22Rv1 (cell line): ENCODE measurements around the gene ISLR2.

Experiments used
- H3K27ac ChIP-seq: fragments of 450-650 bp; 2 replicates; pipeline ENCODE4 v1.5.1; 2017
- CTCF ChIP-seq: fragments of 450-650 bp; IDR thresholded peaks from 2 replicates; pipeline ENCODE4 v1.5.1; 2017; ENCODE audit warnings: mild to moderate bottlenecking
- ZFX ChIP-seq: fragments of 450-650 bp; IDR thresholded peaks from 2 replicates; pipeline ENCODE4 v1.6.1; 2017; ENCODE audit warnings: antibody characterized with exemption, borderline replicate concordance

Gene ISLR2

GRCh38 chr15:74131628-74132413 is 1.4 kb downstream of the ISLR2 start:
- H3K27ac ChIP-seq: no peak overlapping the region
- TF ChIP-seq ZFX: no peak
- no peak for TF ChIP-seq CTCF

- TF ChIP-seq ZFX: no peak
- TF ChIP-seq CTCF: no peak
- no peak overlapping the region for H3K27ac ChIP-seq
Measured at GRCh38 chr15:74132681-74133651, 2.6 kb downstream of the ISLR2 start.

- H3K27ac ChIP-seq: no peak overlapping the region
- TF ChIP-seq CTCF: no peak
- no peak for TF ChIP-seq ZFX
Measured at GRCh38 chr15:74133694-74134386, 3.5 kb downstream of the ISLR2 start.

- H3K27ac ChIP-seq: no peak overlapping the region
- TF ChIP-seq ZFX (no peak), CTCF (peak; percentile 79)
Measured at GRCh38 chr15:74134387-74135027, 4.1 kb downstream of the ISLR2 start.

GRCh38 chr15:74135041-74135565 is 4.7 kb downstream of the ISLR2 start:
- TF ChIP-seq ZFX (no peak), CTCF (no peak)
- no peak overlapping the region for H3K27ac ChIP-seq

- no peak overlapping the region for H3K27ac ChIP-seq
- no peak for TF ChIP-seq CTCF
Measured at GRCh38 chr15:74136540-74136813, 6.1 kb downstream of the ISLR2 start.
